ENCODE measurements around the gene ALMS1. TPM values are rescaled to one million over a fixed set of nuclear protein-coding genes. Genes with fewer than 3 reads are reported as not detected.

Gene ALMS1
- total RNA-seq, 1 experiment from 2014 or later = 19.5 TPM

GRCh38 chr2:73638429-73638828 lies 252.8 kb downstream of the ALMS1 start:
- ChIA-PET CTCF (no interaction called here), POLR2A (no interaction called here)
- no peak for ATAC-seq
- BruUV-seq (replicated peaks) = no TSS peak
- intact Hi-C loops (cut with micrococcal nuclease; ENCODE audit: unreplicated experiment) = no loop called here
- H3K4me1 ChIP-seq (ENCODE audit: control insufficient read depth, insufficient read depth, low read length) = no peaks in the 10 kb centered on the region
- no peak for TF ChIP-seq CTCF (IDR thresholded peaks at IDR 0.05)
- no peak for TF ChIP-seq SIN3A (IDR thresholded peaks at IDR 0.05; ENCODE audit: borderline replicate concordance, insufficient read depth, low read depth, low read length)
- no peak for TF ChIP-seq POLR2AphosphoS5 (IDR thresholded peaks at IDR 0.05; ENCODE audit: low read depth, low read length)
- TF ChIP-seq REST (IDR thresholded peaks at IDR 0.05; ENCODE audit: insufficient read depth in 1 of 2, low read depth in 2 of 2, low read length in 1 of 2) = no peak
- TF ChIP-seq TCF7L2 (IDR thresholded peaks at IDR 0.05; ENCODE audit: low read depth, low read length) = no peak
- H3K27me3 ChIP-seq (ENCODE audit: control insufficient read depth, insufficient read depth, low read length) = no peaks in the 10 kb centered on the region
- in situ Hi-C loops (cut with HindIII; ENCODE audit: low pct_unique_long_range_greater_than_20kb, low sequenced_read_pairs) = no loop called here
- DNase-seq (ENCODE audit: low read depth, low spot score) = no peak
- no peaks in the 10 kb centered on the region for H3K36me3 ChIP-seq (ENCODE audit: control insufficient read depth, insufficient read depth, low read length)
- no peaks in the 10 kb centered on the region for H3K9me3 ChIP-seq (ENCODE audit: control insufficient read depth, insufficient read depth, low read depth, low read length)
- H3K27ac ChIP-seq (ENCODE audit: low read length) = no peak overlapping the region
- no peak overlapping the region for H3K4me3 ChIP-seq (ENCODE audit: low read depth in 2 of 2, low read length in 2 of 2)

DNA sequence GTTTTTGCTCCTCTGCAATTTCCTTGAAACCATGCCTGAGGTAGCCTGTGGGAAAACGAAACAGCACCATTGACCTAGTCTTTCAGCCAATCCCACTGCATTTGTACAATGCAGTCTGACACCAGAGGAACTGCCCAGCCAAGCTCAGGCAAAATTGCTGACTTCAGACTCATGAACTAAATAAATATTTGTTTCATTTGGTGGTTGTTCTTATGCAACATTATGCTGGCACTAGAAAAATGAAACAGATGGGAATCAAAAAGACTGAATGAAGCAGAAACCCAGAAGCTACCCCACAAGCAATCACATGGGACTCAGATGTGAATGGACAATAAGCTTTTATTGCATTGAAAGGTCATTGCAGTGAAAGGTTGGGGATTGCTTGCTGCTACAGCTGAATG lies 254.9 kb downstream of the ALMS1 start:
- CTCF ChIA-PET = no interaction called here
- in situ Hi-C loops (cut with HindIII; ENCODE audit: low pct_unique_long_range_greater_than_20kb, low sequenced_read_pairs) = no loop called here
- intact Hi-C loops (cut with micrococcal nuclease; ENCODE audit: unreplicated experiment) = no loop called here
- TF ChIP-seq CTCF (IDR thresholded peaks at IDR 0.05) (no peak), POLR2AphosphoS5 (IDR thresholded peaks at IDR 0.05; ENCODE audit: low read depth, low read length) (no peak), REST (IDR thresholded peaks at IDR 0.05; ENCODE audit: insufficient read depth in 1 of 2, low read depth in 2 of 2, low read length in 1 of 2) (no peak), SIN3A (IDR thresholded peaks at IDR 0.05; ENCODE audit: borderline replicate concordance, insufficient read depth, low read depth, low read length) (no peak), TCF7L2 (IDR thresholded peaks at IDR 0.05; ENCODE audit: low read depth, low read length) (no peak)
- Histone ChIP-seq H3K9me3 (ENCODE audit: control insufficient read depth, insufficient read depth, low read depth, low read length) (no peaks in the 10 kb centered on the region), H3K27me3 (ENCODE audit: control insufficient read depth, insufficient read depth, low read length) (no peaks in the 10 kb centered on the region), H3K4me1 (ENCODE audit: control insufficient read depth, insufficient read depth, low read length) (no peaks in the 10 kb centered on the region), H3K27ac (ENCODE audit: low read length) (no peak overlapping the region), H3K36me3 (ENCODE audit: control insufficient read depth, insufficient read depth, low read length) (no peaks in the 10 kb centered on the region), H3K4me3 (ENCODE audit: low read depth in 2 of 2, low read length in 2 of 2) (no peak overlapping the region)
- DNase-seq (ENCODE audit: low read depth, low spot score) (no peak), ATAC-seq (no peak)
- BruUV-seq (replicated peaks) = no TSS peak
- POLR2A ChIA-PET = no interaction called here

All from Panc1 (cell line).